GM19328 (cell line): Measurements from ENCODE around the gene SYCE1.

Source experiments
- ATAC-seq: cut with Tn5 transposase; IDR thresholded peaks from one replicate; pipeline ENCODE4 v1.9.1; 2021; ENCODE audit warnings: mild to moderate bottlenecking, moderate library complexity; ENCODE audit not compliant: unreplicated experiment

Gene SYCE1

DNA sequence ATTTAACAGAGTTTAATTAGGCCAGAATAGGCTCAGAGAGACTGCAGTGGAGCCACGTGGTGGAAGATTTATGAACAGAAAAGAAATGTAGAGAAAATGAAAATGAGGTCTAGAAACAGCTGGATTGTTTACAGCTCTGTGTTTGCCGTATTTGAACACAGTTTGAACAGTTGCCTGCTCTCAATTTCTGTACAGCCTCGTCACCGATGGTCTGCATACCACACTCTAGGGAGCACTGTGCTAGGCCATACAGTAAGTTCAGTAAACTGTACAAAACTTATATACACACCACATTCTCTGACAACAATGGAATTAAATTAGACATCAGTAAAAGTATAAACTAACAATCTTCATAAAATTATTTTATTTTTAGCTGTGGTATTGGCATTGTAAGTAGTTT is 49.3 kb downstream of the SYCE1 start:
- no peak for ATAC-seq

DNA sequence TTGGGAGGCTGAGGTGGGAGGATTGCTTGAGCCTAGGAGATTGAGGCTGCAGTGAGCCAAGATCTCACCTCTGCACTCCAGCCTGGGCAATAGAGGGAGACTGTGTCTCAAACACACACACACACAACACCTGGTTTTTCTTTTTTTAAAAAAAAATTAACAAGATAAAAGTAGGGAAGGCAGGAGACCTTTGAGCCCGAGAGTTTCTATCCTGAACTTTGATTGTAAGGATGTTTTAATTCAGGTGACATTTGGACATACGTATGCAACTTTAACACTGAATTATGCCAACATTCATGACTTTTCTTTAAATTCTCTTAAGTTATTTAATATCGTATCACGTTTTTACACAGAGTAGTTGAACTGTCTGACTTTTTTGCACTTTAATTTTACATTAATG is 49.9 kb downstream of the SYCE1 start:
- ATAC-seq: no peak

DNA sequence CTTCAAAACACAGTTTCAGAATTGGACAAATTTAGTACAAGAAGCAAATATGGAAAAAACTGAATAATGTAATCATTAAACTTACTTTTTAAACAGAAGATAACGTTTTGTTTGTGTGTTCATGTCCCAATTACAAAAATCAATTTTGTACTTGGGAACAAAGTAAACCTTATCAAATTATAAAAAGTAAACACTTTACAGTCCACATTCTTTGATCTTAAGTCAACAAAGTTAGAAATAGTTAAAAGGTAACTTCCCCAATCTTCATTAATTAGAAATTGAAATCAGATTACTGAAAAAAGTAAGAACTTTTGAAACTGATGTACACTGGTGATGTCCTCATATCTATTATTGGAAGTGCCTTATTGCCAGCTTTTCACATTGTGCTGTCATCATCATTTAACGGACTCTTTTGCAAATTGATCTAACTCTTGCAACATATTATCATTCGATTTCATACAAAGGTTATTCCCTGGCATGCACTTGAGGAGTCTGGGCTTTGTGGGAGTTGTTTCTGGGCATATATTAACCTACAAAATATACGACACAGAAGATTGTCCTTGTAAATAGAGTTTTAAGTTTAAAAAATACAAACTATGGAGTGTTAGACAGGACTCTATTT is 53.4 kb downstream of the SYCE1 start:
- ATAC-seq: no peak

DNA sequence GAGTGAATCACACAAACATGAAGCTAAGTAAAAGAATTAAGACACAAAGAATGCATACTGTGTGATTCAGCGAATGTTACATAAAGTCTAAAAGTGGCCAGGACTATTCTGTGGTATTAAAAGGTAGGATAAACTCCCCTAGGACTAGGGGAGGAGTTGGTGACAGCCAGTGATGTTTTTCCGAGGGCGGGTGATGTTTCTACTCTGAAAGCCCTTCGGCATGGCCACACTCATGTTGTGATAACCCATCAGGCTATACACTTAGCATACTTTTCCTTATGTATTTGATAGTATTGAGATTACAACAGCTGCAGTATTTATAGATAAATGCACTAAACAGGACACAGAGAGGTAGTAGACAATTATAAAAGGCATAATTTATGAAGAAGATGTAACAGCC is 54.0 kb downstream of the SYCE1 start:
- no peak for ATAC-seq

DNA sequence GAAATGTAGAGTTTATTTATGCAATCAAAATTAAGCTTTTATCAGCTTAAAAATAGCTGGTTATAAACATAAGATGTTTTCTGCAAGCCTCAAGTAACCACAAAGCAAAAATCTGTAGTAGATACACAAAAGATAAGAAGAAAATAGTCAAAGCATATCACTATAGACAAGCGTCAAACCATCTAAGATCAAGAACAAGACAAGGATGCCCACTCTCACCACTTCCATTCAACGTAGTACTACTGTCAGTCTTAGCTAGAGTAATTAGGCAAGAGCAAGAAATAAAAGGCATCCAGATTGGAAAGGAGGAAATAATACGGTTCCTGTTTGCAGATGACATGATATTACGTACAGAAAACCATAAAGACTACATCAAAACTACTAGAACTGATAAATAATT is 55.7 kb downstream of the SYCE1 start:
- ATAC-seq: no peak
